ENCODE results near the gene MAML3. TPM values are rescaled to one million over a fixed set of nuclear protein-coding genes. Genes with fewer than 3 reads are reported as not detected.

Gene MAML3
- total RNA-seq, 2 experiments from 2014 or later = 2.0 to 2.4 TPM

DNA sequence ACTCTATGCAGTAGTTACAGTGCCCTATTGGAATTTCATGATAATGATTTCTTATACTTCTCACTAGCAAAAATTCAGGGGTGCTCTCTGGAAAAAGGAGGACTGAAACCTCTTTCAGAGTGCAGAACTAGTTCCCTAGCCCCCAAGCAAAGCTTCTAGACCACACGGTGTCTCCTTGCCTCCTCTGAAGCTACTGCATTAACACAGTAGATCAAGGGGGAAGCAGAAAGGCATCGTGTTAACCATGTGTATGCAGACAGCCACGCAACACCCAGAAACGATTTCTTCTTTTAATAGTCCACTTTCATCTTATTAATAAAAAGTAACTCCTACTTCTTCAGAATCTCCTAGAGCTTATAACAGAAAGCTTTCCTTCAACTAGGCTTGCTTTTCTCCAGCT is 44.7 kb downstream of the MAML3 start:
- CTCF ChIA-PET = interaction anchor here (1.0 kb wide), 1 partner anchor 11 kb away, joined by 4 read pairs; no protein-coding TSS in a partner anchor

DNA sequence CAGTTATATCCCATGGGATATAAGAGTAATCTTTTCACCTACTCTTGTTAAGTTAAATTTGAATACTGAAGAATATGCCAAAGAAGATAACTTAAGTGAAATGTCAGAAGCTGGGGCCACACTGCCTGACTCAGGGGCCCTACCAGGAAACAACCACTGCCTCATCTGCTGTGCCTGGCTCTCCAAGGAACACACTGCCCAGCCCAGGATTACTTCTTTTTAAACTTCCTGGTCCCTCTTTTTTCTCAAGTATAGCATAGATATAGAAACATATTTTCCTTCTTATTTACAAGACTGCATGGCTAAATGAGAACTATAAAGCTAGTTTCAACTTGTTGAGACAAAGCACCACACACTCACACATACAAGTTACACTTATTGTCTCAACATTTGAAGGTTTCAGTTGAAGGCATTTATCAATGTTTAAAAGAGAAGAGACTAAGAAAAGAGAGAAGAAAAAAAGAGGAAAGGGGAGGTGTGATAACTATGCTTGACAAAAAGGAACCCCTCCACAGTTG is 45.2 kb downstream of the MAML3 start:
- intact Hi-C loops (cut with micrococcal nuclease) = no loop called here
- DNase-seq (no peak), ATAC-seq (no peak)
- TF ChIP-seq, protein P1, sequence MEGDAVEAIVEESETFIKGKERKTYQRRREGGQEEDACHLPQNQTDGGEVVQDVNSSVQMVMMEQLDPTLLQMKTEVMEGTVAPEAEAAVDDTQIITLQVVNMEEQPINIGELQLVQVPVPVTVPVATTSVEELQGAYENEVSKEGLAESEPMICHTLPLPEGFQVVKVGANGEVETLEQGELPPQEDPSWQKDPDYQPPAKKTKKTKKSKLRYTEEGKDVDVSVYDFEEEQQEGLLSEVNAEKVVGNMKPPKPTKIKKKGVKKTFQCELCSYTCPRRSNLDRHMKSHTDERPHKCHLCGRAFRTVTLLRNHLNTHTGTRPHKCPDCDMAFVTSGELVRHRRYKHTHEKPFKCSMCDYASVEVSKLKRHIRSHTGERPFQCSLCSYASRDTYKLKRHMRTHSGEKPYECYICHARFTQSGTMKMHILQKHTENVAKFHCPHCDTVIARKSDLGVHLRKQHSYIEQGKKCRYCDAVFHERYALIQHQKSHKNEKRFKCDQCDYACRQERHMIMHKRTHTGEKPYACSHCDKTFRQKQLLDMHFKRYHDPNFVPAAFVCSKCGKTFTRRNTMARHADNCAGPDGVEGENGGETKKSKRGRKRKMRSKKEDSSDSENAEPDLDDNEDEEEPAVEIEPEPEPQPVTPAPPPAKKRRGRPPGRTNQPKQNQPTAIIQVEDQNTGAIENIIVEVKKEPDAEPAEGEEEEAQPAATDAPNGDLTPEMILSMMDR (IDR thresholded peaks at IDR 0.05) = no peak
- peaks cover 2% of the 10 kb centered on the region for H3K27me3 Mint-ChIP-seq
- H3K4me1 Mint-ChIP-seq (ENCODE audit: low read depth) = peaks cover 34% of the 10 kb centered on the region
- no peaks in the 10 kb centered on the region for H3K9me3 Mint-ChIP-seq
- ChIA-PET POLR2A (interaction anchor here (1.0 kb wide), 1 partner anchor 11 kb away, joined by 3 read pairs; no protein-coding TSS in a partner anchor), CTCF (interaction anchor here (1.0 kb wide), 1 partner anchor 11 kb away, joined by 4 read pairs; no protein-coding TSS in a partner anchor)
- H3K36me3 Mint-ChIP-seq (ENCODE audit: low read depth) = no peaks in the 10 kb centered on the region
- no peak overlapping the region for H3K4me3 Mint-ChIP-seq
- no peak overlapping the region for H3K27ac Mint-ChIP-seq

More for the DNA sequence above, 44.7 kb downstream of the MAML3 start:
- H3K27me3 Mint-ChIP-seq = peaks cover 2% of the 10 kb centered on the region
- no peak overlapping the region for H3K4me3 Mint-ChIP-seq
- H3K9me3 Mint-ChIP-seq = no peaks in the 10 kb centered on the region
- intact Hi-C loops (cut with micrococcal nuclease) = no loop called here
- no peak for DNase-seq
- peak; percentile 19 for ATAC-seq
- TF ChIP-seq, protein P1 (IDR thresholded peaks at IDR 0.05) = no peak
- no peaks in the 10 kb centered on the region for H3K36me3 Mint-ChIP-seq (ENCODE audit: low read depth)
- peaks cover 36% of the 10 kb centered on the region for H3K4me1 Mint-ChIP-seq (ENCODE audit: low read depth)
- POLR2A ChIA-PET = interaction anchor here (1.0 kb wide), 1 partner anchor 11 kb away, joined by 3 read pairs; no protein-coding TSS in a partner anchor
- H3K27ac Mint-ChIP-seq = no peak overlapping the region

DNA sequence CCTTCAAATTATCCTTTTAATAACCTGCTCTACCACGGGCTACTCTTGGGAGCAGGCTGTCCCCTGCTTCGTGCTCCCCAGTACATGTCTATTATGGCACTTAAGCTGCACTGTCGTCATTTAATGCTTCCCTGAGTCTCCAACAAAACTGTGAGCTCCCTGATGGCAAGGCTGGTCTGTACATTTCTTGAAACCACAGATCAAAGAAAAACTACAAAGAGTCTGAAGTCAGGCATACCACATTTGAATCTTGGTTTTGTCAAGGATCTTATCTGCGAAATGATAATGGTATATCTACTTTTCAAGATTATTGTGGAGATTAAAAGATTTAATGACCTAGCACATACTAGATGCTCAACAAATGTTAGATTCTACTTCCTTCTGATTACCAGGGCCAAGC is 45.7 kb downstream of the MAML3 start:
- CTCF ChIA-PET = no interaction called here
- DNase-seq (no peak), ATAC-seq (no peak)
- peaks cover 2% of the 10 kb centered on the region for H3K27me3 Mint-ChIP-seq
- H3K36me3 Mint-ChIP-seq (ENCODE audit: low read depth) = no peaks in the 10 kb centered on the region
- peaks cover 34% of the 10 kb centered on the region for H3K4me1 Mint-ChIP-seq (ENCODE audit: low read depth)
- intact Hi-C loops (cut with micrococcal nuclease) = no loop called here
- no peak overlapping the region for H3K27ac Mint-ChIP-seq
- TF ChIP-seq, protein P1 (IDR thresholded peaks at IDR 0.05) = no peak
- POLR2A ChIA-PET = interaction anchor here (1.0 kb wide), 1 partner anchor 10 kb away, joined by 3 read pairs; no protein-coding TSS in a partner anchor
- no peak overlapping the region for H3K4me3 Mint-ChIP-seq
- H3K9me3 Mint-ChIP-seq = no peaks in the 10 kb centered on the region

DNA sequence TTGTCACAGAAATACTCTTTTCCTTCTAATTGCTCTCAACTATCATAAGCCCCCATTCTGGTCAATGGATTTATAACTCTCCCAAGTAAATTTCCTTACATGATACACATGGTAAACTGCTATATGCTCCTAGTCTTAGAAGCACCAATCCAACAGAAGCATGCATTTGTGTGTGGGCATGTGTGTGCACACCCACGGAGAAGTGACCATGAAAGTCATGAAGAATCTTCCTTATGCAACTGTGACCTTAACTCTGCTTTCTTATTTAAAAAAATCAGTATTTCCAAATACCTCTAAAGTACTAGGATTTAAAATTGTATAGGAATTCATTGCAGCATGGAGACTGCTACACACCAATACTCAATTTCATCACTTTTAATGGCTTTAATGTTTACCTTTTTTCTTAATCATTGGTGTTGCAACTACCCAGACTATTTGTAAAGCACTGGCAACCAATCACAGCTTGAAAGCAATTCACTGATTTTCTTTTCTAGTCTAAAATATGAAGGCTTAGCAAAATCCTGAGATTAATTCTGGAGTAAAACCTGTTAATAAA is 47.6 kb downstream of the MAML3 start:
- DNase-seq (no peak), ATAC-seq (no peak)
- intact Hi-C loops (cut with micrococcal nuclease) = no loop called here
- Mint-ChIP-seq H3K27ac (no peak overlapping the region), H3K9me3 (no peaks in the 10 kb centered on the region), H3K27me3 (peaks cover 2% of the 10 kb centered on the region), H3K4me3 (no peak overlapping the region), H3K36me3 (ENCODE audit: low read depth) (no peaks in the 10 kb centered on the region), H3K4me1 (ENCODE audit: low read depth) (peaks cover 42% of the 10 kb centered on the region)
- ChIA-PET POLR2A (interaction anchor here (0.7 kb wide), 1 partner anchor 10 kb away, joined by 3 read pairs; no protein-coding TSS in a partner anchor), CTCF (interaction anchor here (1.5 kb wide), 1 partner anchor 10 kb away, joined by 4 read pairs; no protein-coding TSS in a partner anchor)
- TF ChIP-seq, protein P1 (IDR thresholded peaks at IDR 0.05) = no peak

DNA sequence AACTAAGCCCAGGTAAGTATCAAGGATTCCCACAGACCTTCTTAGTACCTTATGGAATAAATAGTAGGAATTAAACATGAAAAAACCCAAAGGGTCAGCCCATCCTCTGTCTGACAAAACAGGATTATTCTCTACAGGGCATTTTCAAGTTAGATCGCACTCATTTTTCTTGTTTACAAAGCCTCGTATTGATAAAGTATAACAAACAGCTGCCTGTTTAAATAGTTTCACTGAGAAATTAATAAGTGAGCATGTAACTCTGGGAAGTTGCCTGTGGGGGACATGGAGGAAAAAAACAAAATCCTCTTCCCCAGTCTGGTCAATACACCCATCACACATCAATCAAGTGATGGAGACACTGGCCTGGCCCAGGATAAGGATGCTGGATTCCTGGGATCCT is 48.5 kb downstream of the MAML3 start:
- Mint-ChIP-seq H3K4me3 (no peak overlapping the region), H3K9me3 (no peaks in the 10 kb centered on the region), H3K36me3 (ENCODE audit: low read depth) (no peaks in the 10 kb centered on the region), H3K4me1 (ENCODE audit: low read depth) (peaks cover 46% of the 10 kb centered on the region), H3K27me3 (peaks cover 2% of the 10 kb centered on the region), H3K27ac (no peak overlapping the region)
- TF ChIP-seq, protein P1 (IDR thresholded peaks at IDR 0.05) = no peak
- DNase-seq = no peak
- intact Hi-C loops (cut with micrococcal nuclease) = no loop called here
- POLR2A ChIA-PET = interaction anchor here (0.7 kb wide), 1 partner anchor 11 kb away, joined by 3 read pairs; no protein-coding TSS in a partner anchor
- no peak for ATAC-seq
- CTCF ChIA-PET = interaction anchor here (0.9 to 1.5 kb wide), 2 partner anchors 9 to 11 kb away, joined by 3 to 4 read pairs; no protein-coding TSS in a partner anchor

Data from activated CD8-positive, alpha-beta T cell treated with anti-CD3 and anti-CD28 coated beads for 36 hours (primary cell).